HG03442 (cell line): ENCODE measurements around the gene ZGPAT.

Experiments used
- ATAC-seq: cut with Tn5 transposase; IDR thresholded peaks from one replicate; pipeline ENCODE4 v1.9.1; 2021; ENCODE audit warnings: mild to moderate bottlenecking, moderate library complexity; ENCODE audit not compliant: unreplicated experiment

ZGPAT gene

GRCh38 chr20:63742381-63743024 lies 34.7 kb downstream of the ZGPAT start:
- no peak for ATAC-seq

- no peak for ATAC-seq
Measured at GRCh38 chr20:63743210-63743970, 35.6 kb downstream of the ZGPAT start.

GRCh38 chr20:63744158-63744557 lies 36.3 kb downstream of the ZGPAT start:
- ATAC-seq, result no peak

- ATAC-seq, result no peak
Measured at GRCh38 chr20:63744574-63745423, 37.0 kb downstream of the ZGPAT start.

GRCh38 chr20:63745424-63745805 lies 37.6 kb downstream of the ZGPAT start:
- ATAC-seq, result no peak

- no peak for ATAC-seq
Measured at GRCh38 chr20:63745961-63746731, 38.3 kb downstream of the ZGPAT start.

- ATAC-seq, result no peak
Measured at GRCh38 chr20:63746751-63747315, 39.0 kb downstream of the ZGPAT start.

- no peak for ATAC-seq
Measured at GRCh38 chr20:63747622-63748069, 39.8 kb downstream of the ZGPAT start.

GRCh38 chr20:63748070-63748933 lies 40.5 kb downstream of the ZGPAT start:
- no peak for ATAC-seq

- ATAC-seq, result no peak
Measured at GRCh38 chr20:63748934-63749270, 41.1 kb downstream of the ZGPAT start.

GRCh38 chr20:63749597-63750508 lies 42.0 kb downstream of the ZGPAT start:
- no peak for ATAC-seq

GRCh38 chr20:63750807-63751470 lies 43.1 kb downstream of the ZGPAT start:
- ATAC-seq, result no peak

GRCh38 chr20:63751471-63752271 lies 43.8 kb downstream of the ZGPAT start:
- no peak for ATAC-seq

- no peak for ATAC-seq
Measured at GRCh38 chr20:63752411-63753101, 44.7 kb downstream of the ZGPAT start.

- no peak for ATAC-seq
Measured at GRCh38 chr20:63753381-63753780, 45.5 kb downstream of the ZGPAT start.

GRCh38 chr20:63754008-63754407 lies 46.2 kb downstream of the ZGPAT start:
- no peak for ATAC-seq
